Measurements from ENCODE around the gene P4HA3.

The P4HA3 gene

DNA sequence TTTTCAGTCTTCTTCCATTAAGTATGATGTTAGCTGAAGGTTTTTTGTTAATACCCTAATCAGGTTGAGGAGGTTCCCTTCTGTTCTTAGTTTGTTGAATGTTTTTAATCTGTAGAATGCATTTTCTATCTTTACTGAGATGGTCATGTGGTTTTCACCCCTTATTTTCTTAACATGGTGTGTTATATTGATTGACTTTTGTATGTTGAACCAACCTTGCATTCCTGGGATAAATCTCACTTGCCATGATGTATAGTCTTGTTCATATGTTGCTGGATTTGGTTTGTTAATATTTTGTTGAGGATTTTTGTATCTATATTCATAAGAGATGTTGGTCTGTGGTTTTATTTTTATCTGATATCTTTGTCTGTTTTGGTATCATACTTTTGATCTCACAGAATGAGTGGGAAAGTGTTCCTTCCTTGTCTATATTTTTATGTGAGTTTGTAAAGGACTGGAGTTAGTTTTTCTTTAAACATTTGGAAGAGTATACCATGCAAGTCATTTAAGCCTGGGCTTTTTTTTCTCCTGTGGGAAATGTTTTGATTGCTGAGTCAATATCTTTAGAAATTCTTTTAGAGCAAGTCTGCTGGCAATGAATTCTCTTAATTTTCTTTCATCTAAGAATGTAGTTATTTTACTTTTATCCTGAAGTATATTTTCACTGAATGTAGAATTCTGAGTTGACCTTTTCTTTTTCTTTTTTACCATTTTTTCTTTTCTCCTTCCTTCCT, 5.5 kb upstream of the P4HA3 start:
- no peak for TF ChIP-seq CTCF (IDR thresholded peaks at IDR 0.05; ENCODE audit: low read depth, low read length)

DNA sequence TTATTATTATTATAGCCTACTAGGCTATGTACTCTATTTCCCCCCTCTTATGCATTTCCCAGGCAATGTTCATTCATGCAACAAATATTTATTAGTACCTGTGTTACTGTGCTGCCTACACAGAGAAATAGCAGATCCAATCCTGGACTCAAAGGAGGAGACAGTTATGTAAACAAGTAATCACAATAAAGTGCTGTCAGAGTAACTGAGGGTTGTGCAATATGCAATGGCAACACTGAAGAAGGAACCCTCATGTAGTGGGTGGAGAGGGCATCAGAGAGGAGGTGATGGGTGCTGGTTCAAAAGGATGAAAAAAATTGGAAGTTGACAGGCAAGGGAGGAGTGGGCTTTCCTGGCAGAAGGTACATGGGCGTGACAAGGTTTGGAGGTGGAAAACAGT, 886 bp upstream of the P4HA3 start:
- TF ChIP-seq CTCF (IDR thresholded peaks at IDR 0.05; ENCODE audit: low read depth, low read length), result no peak

More for the DNA sequence above, 5.5 kb upstream of the P4HA3 start:
- DNase-seq (ENCODE audit: extremely low read depth, low read depth), result no peak

DNA sequence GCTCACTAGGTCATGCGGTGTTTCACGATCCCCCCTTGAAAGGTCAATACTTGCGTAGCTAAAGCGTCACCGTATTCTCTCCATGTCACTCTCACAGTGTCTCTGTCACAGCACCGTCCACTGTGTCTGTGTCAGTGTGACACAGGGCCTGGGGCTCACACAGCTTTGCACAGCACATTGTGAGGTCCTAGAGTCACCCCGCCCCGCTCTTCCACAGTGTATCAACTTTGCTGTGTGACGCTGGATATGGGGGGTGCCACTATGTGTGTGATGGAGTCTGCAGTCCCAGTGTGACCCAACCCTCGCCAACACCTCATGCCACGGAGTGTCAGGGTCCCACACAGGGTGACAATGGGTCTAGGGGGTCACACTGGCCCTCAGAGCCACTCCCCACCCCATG, 583 bp downstream of the P4HA3 start:
- TF ChIP-seq CTCF (IDR thresholded peaks at IDR 0.05; ENCODE audit: low read depth, low read length), result no peak
- DNase-seq (ENCODE audit: extremely low read depth, low read depth), result no peak

More for the DNA sequence above, 886 bp upstream of the P4HA3 start:
- DNase-seq (ENCODE audit: extremely low read depth, low read depth), result no peak

- no peak for TF ChIP-seq CTCF (IDR thresholded peaks at IDR 0.05; ENCODE audit: low read depth, low read length)
- DNase-seq (ENCODE audit: extremely low read depth, low read depth), result no peak
Observed at GRCh38 chr11:74307434-74307833, 4.0 kb downstream of the P4HA3 start.

DNA sequence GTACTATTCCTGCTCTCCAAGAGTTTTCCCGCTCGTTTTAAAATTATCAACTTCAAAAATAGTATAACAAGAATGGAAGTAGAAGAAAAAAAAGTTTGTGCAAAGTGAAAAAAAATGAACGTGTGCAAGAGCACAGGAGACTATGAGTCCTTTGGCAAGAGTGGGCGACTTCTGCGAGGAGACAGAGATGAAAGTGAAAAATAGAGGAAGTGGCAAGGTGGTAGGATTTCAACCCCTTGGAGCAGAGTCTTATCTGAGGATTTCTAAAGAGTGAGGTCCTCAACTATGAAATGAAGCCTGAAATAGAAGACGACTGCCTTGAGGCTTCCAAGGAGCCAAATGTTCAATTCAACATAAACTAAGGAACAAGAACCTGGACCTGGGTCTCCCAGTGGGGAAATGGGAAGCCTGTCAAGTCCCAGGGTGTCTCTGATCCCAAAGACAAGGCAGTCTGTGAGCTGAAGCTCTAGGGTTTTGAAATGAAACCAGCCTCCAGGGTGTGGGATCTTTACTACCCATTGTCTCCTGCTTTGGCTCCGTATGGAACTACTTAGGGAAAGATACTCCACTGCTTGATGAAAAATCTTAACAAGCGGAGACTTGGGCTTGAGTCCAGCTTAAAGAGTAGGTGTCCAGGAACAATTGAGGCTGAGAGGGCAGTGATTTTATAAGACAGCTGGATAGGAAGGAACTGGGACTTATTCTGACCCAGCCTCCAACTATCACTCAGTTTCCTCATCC, 4.8 kb downstream of the P4HA3 start:
- DNase-seq (ENCODE audit: extremely low read depth, low read depth), result no peak
- no peak for TF ChIP-seq CTCF (IDR thresholded peaks at IDR 0.05; ENCODE audit: low read depth, low read length)

DNA sequence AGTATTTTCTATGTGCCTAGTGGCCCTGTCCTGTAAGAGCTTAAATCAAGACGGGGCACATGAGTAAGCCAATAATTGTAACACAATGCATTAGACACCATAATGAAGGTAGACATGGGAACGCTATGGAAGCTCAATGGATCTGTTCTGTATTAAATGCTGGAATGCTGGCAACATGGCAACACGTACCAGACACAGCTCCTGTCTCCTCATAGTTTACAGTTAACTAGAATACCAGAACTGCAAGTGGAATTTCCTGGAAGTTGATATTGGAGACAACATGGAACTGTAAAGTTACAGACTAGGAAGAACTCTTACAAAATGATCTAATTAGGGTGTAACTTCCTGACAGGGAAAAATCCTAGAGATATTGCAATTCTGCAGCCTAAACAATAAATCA, 12.4 kb downstream of the P4HA3 start:
- TF ChIP-seq CTCF (IDR thresholded peaks at IDR 0.05; ENCODE audit: low read depth, low read length), result no peak
- no peak for DNase-seq (ENCODE audit: extremely low read depth, low read depth)

GRCh38 chr11:74297484-74297883, 14.0 kb downstream of the P4HA3 start:
- no peak for DNase-seq (ENCODE audit: extremely low read depth, low read depth)
- no peak for TF ChIP-seq CTCF (IDR thresholded peaks at IDR 0.05; ENCODE audit: low read depth, low read length)
